NCI-H2081 treated with DMSO at 0.1 percent for 48 hours (cell line): Measurements from ENCODE around the gene PBRM1.

ENCODE experiments used
- DNase-seq: peaks from one replicate; lab custom pipeline; 2025; lab: John Stamatoyannopoulos, UW

The PBRM1 gene

GRCh38 chr3:52574056-52574965, 111.4 kb downstream of the PBRM1 start:
- no peak for DNase-seq

- DNase-seq, result no peak
Observed at GRCh38 chr3:52572221-52572620, 113.5 kb downstream of the PBRM1 start.

- no peak for DNase-seq
Observed at GRCh38 chr3:52570076-52570475, 115.6 kb downstream of the PBRM1 start.

- DNase-seq, result no peak
Observed at GRCh38 chr3:52568069-52568468, 117.6 kb downstream of the PBRM1 start.

GRCh38 chr3:52563984-52564383, 121.7 kb downstream of the PBRM1 start:
- no peak for DNase-seq

- DNase-seq, result no peak
Observed at GRCh38 chr3:52561028-52561747, 124.5 kb downstream of the PBRM1 start.

- DNase-seq, result no peak
Observed at GRCh38 chr3:52558436-52558835, 127.3 kb downstream of the PBRM1 start.

- DNase-seq, result no peak
Observed at GRCh38 chr3:52557011-52557960, 128.4 kb downstream of the PBRM1 start.

- no peak for DNase-seq
Observed at GRCh38 chr3:52555056-52555455, 130.7 kb downstream of the PBRM1 start.

GRCh38 chr3:52554026-52554755, 131.5 kb downstream of the PBRM1 start:
- DNase-seq, result no peak

- no peak for DNase-seq
Observed at GRCh38 chr3:52552089-52552488, 133.6 kb downstream of the PBRM1 start.

- DNase-seq, result no peak
Observed at GRCh38 chr3:52551118-52551517, 134.6 kb downstream of the PBRM1 start.

GRCh38 chr3:52547143-52547542, 138.6 kb downstream of the PBRM1 start:
- DNase-seq, result no peak

- DNase-seq, result no peak
Observed at GRCh38 chr3:52546111-52546901, 139.4 kb downstream of the PBRM1 start.

- no peak for DNase-seq
Observed at GRCh38 chr3:52544937-52545336, 140.8 kb downstream of the PBRM1 start.

- DNase-seq, result no peak
Observed at GRCh38 chr3:52541050-52541449, 144.7 kb downstream of the PBRM1 start.

- DNase-seq, result no peak
Observed at GRCh38 chr3:52539010-52539653, 146.6 kb downstream of the PBRM1 start.

- no peak for DNase-seq
Observed at GRCh38 chr3:52537726-52538421, 147.8 kb downstream of the PBRM1 start.

- no peak for DNase-seq
Observed at GRCh38 chr3:52537165-52537620, 148.5 kb downstream of the PBRM1 start.
